EH (cell line): ENCODE data around the gene AP2S1.
"Not testable (repeated sequence)": the region's sequence is repeated elsewhere in the genome, so short reads cannot be mapped to it uniquely, and the experiment has no call there.

Experiments used
- DNase-seq: peaks from one replicate; pipeline ENCODE4 v3.0.0-alpha.2; 2015; ENCODE audit warnings: low read depth

Gene AP2S1

GRCh38 chr19:46841458-46842083, 9.1 kb downstream of the AP2S1 start:
- peak; percentile 97 for DNase-seq

DNA sequence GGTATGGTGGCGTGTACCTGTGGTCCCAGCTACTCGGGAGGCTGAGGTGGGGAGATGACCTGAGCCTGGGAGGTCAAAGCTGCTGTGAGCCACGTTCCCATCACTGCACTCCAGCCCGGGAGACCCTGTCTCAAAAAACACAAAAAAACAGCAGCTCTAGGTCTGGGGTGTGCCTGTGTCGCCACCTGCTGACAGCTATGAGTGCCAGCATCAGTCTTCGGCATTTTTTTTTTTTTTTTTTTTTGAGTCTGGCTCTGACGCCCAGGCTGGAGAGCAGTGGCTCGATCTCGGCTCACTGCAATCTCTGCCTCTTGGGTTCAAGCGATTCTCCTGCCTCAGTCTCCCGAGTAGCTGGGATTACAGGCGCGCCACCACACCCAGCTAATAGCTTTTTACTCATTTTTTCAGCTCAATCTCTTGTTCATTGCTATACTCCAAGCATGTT, 10.1 kb downstream of the AP2S1 start:
- peak; percentile 83 for DNase-seq

GRCh38 chr19:46839752-46840497, 10.7 kb downstream of the AP2S1 start:
- peak; percentile 62 for DNase-seq

DNA sequence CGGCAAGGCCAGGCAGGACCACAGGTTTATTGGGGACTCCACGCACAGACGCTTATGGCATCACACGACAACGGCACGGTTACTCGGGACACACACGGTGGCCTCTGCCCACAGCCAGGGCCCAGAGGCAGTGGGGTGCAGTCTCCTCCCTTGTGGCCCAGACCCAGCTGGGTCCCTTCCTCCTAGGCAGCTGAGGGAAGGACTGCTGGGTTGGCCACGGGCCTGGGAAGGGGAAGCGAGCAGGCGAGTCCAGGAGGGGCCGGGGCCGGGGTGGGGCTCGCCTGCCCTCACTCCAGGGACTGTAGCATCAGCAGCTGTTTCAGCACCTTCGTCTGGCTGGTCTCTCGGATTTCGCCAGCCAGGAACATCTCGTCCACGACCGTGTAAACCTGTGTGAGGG, 12.5 kb downstream of the AP2S1 start:
- no peak for DNase-seq

DNA sequence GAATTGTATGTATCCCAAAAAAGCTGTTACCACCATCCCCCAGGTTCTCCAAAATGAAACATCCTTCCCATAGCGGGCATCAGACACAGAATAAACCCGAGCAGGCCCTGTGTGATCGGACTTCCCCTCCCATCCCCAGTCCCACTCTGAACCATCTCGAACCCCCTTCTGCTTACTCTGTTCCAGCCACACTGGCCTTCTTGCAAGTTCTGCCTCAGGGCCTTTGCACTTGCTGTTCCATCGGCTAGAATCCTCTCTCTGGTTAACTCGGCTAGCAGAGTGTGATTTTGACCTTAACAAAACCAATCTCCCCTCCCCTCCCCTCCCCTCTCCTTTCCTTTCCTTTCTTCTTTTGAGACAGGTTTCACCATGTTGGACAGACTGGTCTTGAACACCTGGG, 15.7 kb downstream of the AP2S1 start:
- no peak for DNase-seq

DNA sequence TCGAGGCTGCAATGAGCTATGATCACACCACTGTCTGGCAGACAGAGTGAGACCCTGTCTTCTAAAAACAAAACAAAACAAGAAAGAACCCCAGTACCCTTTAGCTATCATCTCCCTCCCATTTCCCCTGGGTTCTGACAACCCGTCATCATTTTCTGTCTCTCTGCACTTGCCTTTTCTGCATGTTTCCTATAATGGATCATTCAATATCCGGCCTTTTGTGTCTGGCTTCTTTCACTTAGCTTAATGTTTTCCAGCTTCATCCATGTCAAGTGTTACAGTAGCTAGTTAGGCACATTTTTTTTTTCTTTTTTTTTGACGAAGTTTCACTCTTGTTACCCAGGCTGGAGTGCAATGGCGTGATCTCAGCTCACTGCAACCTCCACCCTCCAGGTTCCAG, 16.5 kb downstream of the AP2S1 start:
- no peak for DNase-seq

DNA sequence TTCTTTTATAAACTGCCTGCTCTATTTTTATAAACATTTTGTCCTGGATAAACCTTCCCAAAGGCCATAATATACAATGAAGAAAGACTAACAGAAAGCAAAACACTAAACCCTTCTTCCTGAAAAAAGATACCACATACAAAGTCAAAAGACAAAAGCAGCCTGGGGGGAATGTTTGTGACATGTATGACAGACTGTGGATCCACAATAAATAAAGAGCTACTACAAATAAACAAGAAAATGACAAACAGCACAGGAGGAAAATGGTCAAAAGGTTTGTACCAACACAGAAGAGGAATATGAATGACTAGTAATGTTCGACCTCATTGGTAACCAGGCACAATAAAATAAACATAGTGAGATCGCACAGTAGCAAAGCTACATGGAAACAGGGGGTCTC, 19.8 kb downstream of the AP2S1 start:
- DNase-seq, result no peak

- DNase-seq, result peak; percentile 46
Measured at GRCh38 chr19:46828484-46828883, 22.2 kb downstream of the AP2S1 start.

DNA sequence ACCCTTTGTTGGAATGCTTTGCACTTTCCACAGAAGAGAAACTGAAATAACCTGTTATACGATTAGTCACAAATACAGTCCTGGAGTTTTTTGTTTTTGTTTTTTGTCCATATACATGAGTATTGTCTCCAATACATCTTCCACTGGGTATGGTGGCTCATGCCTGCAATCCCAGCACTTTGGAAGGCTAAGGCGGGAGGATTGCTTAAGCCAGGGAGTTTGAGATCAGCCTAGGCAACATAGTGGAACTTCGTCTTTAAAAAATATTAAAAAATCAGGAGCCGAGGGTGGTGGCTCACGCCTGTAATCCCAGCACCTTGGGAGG, 25.0 kb downstream of the AP2S1 start:
- no peak for DNase-seq

DNA sequence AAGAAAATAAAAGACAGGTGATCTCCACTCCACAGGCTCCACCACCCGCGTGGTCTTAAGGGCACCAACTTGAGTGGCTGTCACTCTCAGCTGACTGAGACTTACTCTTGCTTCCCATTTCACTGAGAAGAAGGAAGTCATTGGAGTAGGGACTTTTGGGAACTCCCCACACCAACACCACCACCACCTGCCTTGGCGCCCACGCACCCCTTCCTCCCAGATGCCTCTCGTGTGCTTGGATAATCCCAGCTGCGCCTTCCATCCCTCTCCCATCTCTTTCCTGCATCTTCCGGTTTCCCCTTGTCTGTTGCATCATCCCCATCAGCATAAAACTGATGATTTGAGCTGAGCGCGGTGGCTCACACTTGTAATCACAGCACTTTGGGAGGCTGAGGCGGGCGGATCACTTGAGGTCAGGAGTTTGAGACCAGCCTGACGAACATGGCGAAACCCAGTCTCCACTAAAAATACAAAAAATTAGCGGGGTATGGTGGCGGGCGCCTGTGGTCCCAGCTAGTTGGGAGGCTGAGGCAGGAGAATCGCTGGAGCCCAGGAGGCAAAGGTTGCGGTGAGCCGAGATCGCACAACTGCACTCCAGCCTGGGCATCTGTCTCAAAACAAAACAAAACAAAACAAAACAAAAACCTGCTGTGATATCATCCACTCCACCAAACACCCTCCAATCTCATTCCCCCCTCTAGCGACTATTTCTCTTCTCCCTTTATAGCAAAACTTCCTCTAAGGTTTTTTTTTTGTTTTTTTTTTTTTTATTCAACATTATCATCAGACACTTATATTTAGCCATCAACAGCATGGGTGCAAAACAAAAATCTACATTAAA, 25.5 kb downstream of the AP2S1 start:
- no peak for DNase-seq

DNA sequence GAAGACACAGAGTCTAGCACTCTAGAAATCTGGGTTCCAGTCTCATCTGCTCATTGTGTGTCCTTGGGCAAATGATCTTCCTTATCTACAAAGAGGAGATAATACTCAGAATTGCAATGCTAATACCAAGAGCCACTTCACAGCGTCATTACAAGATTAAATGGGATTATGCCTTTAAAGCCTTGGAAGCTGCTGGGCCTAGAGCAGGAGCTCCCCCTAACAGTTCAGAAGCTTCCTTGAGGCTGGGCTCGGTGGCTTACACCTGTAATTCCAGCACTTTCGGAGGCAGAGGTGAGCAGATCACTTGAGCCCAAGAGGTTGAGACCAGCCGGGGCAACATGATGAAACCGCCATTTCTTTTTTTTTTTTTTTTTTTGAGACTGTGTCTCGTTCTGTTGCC, 27.6 kb downstream of the AP2S1 start:
- no peak for DNase-seq

- DNase-seq, result not testable (repeated sequence)
Measured at GRCh38 chr19:46822410-46822787, 28.2 kb downstream of the AP2S1 start.

- DNase-seq, result no peak
Measured at GRCh38 chr19:46821512-46822409, 28.9 kb downstream of the AP2S1 start.

DNA sequence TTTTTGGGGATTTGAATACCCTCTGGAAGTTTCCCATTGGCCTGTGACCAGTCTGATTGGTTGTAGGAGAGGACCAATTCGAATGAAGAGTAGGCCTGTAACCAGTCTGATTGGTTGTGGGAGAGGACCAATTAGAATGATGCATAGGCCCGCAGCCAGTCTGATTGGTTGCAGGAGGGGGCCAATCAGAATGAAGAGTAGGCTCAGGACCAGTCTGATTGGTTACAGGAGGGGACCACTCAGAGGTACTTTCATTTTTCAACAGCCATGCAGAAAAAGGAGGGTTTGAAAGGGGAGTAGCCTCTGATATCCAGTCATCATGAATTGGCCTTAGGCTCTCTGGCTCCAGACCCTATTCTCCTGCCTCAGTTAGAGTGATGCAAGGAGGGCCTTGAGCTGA, 31.8 kb downstream of the AP2S1 start:
- peak; percentile 46 for DNase-seq

DNA sequence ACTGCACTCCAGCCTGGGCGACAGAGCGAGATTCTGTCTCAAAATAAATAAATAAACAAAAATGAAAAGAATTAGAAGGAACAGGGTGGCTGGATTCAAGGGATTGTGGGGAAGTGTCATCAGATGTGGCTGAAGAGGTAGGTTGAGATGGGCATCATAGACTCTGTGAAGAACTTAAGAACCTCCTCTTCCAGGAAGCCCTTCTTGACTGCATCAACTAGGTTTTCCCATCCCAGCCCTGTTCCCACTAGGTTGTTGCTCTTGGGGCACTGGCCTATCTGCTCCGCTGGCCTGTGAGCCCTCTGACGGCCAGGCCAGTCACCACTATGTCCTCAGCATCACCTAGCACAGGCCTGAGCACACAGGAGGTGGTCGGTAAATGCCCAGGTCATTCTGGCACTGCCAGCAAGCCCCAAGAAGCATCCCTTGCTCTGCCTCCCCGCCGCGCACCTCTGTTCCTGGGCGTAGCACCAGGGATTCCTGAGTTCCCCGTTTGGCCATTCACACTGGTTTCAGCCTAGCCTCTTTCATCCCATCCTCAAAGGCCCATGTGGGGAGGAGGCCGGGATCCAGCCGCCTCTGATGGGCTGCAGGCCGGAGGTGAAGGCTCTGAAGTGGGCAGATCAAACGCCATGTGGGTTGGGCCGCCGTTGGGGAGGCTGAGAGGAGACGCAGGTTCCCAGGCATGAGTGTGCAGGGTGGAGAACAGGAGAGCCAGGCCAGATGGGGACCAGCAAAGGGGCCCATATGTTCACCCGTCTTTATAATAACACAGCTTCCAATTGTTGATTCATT, 34.6 kb downstream of the AP2S1 start:
- DNase-seq, result no peak

DNA sequence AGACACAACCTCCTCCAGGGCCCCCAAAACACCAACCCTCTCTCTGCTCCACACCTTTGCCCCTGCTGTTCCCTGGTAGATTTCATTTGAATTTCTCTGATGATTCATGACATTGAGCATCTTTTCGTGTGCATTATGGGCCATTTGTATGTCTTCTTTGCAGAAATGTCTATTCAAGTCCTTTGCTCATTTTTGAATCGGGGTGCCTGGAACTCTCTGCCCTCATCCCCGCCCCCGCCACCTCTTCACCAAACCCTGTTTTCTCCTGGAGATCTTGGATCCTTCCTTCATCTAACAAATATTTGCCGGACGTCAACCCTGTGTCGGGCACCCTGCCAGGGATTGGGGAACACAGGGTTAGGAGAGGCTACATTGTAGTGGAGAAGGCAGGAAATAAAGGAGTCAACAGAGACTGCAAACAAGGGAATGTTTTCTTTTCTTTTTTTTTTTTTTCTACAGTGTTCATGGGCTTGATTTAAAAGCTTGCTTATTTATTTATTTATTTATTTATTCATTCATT, 36.7 kb downstream of the AP2S1 start:
- DNase-seq, result peak; percentile 76

DNA sequence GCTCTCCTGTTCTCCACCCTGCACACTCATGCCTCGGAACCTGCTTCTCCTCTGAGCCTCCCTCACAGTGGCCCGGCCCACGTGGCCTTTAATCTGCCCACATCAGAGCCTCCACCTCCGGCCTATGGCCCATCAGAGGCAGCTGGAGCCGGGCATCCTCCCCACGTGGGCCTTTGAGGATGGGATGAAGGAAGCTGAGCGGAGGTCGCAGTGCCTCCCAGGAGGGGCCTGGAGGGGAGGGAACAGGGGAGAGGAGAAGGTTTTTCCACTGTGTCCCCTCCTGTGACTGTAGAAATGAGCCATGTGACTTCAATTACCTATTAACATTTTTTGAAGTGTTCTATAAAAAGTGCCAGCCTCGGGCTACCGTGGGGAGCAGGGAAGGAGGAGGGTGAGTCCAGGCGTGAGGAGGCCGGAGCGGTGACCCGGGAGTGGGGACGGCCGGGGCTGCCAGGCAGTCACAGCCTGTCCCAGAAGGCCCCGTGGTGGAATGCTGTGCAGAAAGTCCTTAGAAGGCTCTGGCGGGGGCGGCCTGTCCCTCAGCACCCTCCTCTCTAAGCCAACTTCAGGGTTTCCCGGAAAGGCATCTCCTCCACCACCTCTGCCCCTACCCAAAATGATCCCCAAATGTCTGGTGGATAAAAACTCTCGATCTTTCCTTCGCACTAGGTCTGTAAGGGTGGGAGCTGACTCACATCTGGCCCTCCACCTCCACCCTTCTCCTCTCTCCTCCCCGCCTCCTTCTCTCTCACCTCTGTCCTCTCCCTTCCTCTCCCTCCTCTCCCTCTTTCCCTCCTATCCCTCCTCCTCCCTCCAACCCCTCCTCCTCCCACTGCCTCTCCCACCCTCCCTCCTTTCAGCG, 37.4 kb downstream of the AP2S1 start:
- DNase-seq, result peak; percentile 21

- DNase-seq, result no peak
Measured at GRCh38 chr19:46809534-46810272, 40.9 kb downstream of the AP2S1 start.

- DNase-seq, result no peak
Measured at GRCh38 chr19:46806656-46807055, 44.0 kb downstream of the AP2S1 start.
